ENCODE measurements around the gene DISP1. TPM values are rescaled to one million over a fixed set of nuclear protein-coding genes. Genes with fewer than 3 reads are reported as not detected.

DISP1 gene
- 6.0 and 8.1 TPM in 2 replicates for total RNA-seq (2014; rRNA removed; shearing (Covaris generic))

DNA sequence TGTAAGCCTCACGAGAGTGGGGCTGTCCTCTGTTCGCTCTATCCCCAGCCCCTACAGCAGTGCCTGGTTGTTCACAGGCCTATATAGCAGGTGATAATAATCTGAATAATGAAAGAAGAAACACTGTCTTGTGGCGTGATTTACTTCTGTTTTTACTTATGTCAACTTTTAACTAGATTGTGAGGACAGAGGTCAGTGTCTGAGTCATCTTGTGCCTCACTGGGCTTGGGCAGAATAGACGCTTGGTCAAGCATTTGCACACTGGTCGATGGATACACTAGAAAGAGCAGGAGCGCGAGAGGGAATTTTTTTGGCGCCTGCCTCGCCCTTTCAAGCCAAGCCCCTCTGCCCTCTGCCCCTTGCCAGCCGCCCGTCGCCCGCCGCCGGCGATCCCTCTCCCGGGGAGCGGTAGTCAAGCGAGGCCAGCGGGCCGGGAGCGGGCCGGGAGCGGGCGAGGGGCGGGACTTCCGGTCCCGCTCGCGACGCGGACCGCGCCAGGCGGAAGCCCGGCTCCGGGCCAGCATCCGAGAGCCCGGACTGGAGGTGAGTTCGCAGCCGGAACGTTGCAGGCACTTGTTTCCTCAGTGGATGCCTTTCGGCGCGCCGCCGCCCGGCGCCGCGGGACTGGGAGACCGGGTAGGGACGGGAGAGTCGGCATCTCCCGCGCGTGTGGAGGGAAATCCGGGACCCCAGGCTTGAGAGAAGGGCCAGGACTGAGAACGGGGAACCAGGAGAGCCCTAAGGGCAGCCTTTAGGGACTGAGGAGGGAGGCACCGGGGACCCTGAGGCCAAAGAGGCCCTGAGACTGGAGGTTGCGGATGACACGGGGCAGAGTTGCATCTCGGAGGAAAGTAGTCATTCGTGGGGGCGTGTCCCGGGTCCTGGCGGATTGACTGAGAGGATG, at the start of gene DISP1:
TSS of gene DISP1 (plus strand) at position 504 of the 904 bp plus-strand sequence. CDS start 127,785 bp downstream, outside the sequence.
- peak; percentile 90 for DNase-seq (ENCODE audit: low read depth)

DNA sequence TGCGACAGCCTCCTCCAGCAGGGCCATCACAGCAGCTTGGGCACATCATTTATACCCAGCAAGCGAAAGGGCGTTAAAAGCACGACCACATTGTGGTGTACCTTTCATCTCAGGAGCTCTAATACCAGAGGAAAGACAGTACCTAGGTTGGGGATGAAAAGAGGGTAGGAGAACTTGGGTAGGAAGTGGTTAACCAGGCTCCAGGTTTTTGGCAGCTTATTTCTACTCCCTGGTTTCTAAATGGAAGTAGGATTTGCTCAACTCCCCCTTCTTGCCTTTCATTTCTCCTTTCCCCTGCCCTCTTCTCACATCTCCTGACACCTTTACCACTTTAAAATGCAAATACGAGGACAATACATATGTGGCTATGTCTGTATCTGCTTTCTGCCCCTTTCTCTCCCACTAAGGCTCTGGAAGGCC, 47.7 kb upstream of the DISP1 start:
- no peak for DNase-seq (ENCODE audit: low read depth)

DNA sequence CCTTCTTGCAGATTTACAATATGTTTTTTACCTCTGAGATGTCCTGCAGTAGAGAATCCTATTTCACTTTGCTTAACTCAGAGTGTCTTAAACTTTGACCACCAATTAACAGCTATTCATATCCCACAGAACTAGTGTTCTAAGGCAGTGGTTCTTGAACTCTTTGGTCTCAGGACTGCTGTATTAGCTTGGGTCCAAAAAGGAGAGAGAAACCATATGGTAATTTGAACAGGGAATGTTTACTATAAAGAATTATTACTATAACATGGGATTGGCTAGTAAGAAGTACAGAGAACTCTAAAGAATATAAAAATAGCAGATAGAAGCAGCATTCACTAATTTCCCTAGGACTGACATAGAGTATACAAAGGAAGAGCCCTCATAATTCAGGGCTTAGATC, 46.2 kb upstream of the DISP1 start:
- no peak for DNase-seq (ENCODE audit: low read depth)

DNA sequence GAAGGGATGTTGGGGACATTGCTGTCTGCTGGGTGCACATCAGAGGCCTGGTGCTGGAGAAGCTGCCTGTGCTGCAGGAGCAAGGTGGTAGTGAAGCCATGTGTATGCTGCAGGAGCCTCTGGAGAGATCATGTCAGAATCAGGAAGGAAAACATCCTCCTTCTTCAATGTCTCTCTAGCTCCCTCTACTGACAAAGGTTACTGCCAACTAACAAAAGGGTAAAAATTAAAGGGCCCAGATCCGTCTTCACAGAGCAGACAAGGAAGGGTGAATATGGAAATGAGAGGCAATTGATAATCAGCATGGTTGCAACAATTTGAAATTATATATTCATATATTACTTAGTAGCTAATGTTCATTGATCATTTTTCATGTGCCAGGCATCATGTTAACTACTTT, 45.7 kb upstream of the DISP1 start:
- no peak for DNase-seq (ENCODE audit: low read depth)

DNA sequence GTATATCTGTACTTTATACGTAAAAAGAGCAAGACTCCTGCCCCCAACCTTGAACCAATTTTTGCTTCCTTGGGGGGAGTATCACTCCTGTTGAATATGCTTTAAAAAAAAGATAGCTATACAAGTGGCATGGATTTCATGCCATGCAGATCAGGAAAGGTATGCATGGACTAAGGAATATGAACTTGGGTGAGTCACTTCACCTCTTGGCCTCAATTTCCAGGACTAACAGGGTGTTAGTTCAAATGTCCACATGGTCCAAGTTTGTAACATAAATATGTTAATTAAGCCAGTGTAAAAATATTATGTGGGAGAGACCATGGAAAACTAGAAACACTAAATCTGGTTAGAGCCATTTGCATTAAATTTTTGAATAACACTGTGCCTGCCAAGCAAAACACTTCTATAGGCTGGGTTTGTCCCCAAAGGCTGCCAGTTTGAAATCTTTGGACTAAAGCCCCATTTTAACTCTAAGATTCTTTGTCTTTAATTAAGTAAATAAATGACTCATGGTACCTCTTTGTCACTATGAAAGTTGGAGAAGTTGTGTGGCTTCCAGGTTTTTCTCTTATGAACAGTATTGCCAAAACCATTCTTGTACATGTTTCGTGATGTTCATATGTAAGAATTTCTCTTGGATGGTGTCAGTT, 44.7 kb upstream of the DISP1 start:
- peak; percentile 67 for DNase-seq (ENCODE audit: low read depth)

GRCh38 chr1:222772996-222773379, 41.9 kb upstream of the DISP1 start:
- DNase-seq (ENCODE audit: low read depth): peak; percentile 25

DNA sequence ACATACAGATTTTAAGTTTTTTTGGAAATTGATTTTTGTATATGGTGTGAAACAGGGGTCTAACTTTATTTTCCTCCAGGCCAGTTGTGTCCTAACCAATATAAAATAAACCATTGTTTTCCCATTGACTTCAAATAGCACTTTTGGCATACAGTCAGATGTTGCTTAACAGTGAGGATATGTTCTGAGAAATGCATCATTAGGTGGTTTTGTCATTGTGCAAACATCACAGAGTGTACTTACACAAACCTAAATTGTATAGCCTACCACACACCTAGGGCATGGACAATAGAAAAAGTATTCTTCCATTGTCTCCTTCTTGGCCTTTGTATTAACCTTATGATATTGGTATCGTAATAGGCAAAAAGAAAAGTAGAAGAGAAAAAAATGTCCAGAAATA, 37.4 kb upstream of the DISP1 start:
- peak; percentile 27 for DNase-seq (ENCODE audit: low read depth)

- peak; percentile 34 for DNase-seq (ENCODE audit: low read depth)
These were observed 36.9 kb upstream of the DISP1 start for GRCh38 chr1:222777977-222778376.

DNA sequence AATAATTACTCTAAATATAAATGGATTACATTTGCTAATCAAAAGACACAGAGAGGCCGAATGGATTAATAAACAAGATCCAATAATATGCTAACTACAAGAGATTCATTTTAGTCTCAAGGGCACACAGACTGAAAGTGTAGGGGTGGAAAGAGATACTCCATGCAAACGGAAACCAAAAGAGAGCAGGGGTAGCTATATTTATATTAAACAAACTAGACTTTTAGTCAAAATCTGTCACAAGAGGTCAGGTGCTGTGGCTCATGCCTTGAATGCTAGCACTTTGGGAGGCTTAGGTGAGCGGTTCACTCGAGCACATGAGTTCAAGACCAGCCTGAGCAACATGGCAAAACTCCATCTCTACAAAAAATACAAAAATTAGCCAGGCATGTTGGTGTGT, 33.6 kb upstream of the DISP1 start:
- no peak for DNase-seq (ENCODE audit: low read depth)

DNA sequence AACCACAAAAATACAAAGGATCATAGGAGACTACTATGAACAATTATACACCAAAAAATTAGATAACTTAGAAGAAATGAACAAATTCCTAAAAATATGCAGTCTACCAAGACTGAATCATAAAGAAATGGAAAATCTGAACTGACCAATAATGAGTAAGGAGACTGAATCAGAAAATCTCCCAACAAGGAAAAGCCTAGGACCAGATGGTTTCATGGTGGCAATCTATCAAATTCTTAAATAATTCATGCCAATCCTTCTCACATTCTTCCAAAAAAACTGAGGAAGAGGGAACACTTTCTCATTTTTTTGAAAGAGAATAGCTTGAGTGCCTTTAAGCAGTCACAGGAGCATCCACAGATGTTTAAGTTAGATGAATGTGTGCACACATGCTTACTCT, 31.8 kb upstream of the DISP1 start:
- DNase-seq (ENCODE audit: low read depth): no peak

DNA sequence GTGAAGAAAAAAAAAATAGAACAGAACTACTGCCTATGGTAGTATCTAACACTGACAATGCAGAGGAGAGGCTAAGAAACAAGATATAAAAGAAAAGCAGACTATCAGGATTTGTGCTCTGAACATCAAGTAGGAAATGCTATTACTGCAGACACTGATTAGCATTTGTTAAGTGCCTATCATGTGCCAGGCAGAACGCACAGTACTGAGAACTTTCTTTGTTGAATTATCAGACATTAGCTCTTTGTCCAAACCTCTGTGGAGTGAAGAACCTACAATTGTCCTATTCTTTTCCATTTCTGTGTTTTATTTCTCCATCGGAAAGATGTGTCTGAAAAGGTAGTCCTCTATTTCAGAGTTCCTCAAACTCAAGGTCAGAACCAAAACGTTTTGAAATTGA, 30.5 kb upstream of the DISP1 start:
- no peak for DNase-seq (ENCODE audit: low read depth)

- peak; percentile 15 for DNase-seq (ENCODE audit: low read depth)
These were observed 29.9 kb upstream of the DISP1 start for GRCh38 chr1:222784916-222785315.

DNA sequence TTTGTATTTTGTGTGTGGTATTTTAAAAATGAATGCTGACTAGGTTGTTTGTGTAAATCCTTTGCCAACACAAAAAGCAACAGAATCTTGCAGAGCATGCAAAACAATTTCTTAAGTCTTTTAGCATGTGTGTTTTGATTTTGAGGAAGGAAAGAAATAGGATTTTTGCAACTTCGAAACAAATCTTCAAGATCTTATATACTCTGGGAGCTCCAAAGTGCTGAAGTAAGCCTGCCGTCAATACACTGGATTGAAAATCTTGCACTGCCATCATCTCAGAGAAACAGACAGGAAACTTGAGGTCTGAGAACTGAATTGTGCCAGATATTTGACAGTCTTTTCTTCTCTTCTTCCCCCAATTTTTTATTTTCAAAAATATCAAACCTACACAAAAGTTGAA, 29.3 kb upstream of the DISP1 start:
- no peak for DNase-seq (ENCODE audit: low read depth)

- DNase-seq (ENCODE audit: low read depth): peak; percentile 28
These were observed 28.7 kb upstream of the DISP1 start for GRCh38 chr1:222786121-222786520.

DNA sequence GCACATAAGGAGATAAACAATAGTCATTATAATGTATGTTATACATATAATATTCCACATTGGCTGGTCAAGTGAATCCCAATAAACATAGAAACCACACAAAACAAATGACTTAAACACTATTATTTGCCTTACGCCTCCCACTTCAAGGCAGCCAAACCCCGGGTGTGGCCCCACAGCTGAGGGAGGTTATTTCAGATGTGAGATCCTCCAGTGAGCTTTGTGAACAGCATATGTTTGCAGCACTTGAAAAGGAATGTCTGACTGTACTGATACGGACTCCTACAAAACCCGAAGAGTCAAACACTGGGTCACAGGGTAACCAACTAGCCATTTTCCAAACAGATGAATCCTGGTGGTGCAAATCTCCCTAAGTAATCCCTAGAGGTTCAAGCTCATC, 27.1 kb upstream of the DISP1 start:
- DNase-seq (ENCODE audit: low read depth): no peak

DNA sequence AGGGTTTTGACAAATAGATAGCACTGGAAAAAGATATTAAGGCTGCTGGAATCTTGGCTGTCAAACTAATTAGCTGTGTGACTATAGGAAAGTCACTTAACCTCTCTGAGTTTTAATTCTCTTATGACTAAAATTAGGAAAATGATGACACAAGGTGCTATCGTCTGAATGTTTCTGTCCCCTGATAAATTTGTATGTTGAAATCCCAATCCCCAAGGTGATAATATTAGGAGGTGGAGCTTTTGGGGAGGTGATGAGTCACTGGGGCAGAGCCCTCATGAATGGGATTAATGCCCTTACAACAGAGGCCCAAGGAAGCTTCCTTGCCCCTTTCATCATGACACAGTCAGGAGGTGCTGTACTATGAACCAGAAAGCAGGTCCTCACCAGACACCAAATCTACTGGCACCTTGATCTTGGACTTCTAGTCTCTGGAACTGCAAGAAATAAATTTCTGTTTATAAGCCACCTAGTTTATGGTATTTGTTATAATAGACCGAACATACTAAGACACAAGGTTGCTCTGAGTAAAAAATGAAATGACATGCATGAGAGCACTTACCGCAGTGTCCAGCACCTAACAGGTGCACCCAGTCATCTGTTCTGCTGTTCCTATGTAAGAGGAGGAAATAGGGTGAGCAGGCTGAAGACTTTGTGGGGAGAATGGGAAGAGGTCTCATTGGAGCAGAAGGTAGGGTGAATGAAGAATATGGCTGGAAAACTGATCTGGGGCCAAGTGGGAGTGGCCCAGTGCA, 26.3 kb upstream of the DISP1 start:
- no peak for DNase-seq (ENCODE audit: low read depth)

DNA sequence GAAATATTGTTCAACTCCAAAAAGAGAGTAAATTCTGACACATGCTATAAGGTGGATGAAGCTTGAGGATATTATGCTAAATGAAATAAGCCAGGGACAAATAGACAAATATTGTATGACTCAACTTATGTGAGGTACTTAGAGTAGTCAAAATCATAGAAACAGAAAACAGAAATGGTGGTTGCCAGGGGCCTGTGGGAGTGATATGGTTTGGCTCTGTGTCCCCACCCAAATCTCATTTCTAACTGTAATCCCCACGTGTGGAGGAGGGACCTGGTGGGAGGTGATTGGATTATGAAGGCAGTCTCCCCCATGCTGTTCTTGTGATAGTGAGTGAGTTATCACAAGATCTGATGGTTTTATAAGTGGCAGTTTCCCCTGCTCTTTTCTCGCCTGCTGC, 24.7 kb upstream of the DISP1 start:
- no peak for DNase-seq (ENCODE audit: low read depth)

- no peak for DNase-seq (ENCODE audit: low read depth)
These were observed 24.3 kb upstream of the DISP1 start for GRCh38 chr1:222790520-222790919.

DNA sequence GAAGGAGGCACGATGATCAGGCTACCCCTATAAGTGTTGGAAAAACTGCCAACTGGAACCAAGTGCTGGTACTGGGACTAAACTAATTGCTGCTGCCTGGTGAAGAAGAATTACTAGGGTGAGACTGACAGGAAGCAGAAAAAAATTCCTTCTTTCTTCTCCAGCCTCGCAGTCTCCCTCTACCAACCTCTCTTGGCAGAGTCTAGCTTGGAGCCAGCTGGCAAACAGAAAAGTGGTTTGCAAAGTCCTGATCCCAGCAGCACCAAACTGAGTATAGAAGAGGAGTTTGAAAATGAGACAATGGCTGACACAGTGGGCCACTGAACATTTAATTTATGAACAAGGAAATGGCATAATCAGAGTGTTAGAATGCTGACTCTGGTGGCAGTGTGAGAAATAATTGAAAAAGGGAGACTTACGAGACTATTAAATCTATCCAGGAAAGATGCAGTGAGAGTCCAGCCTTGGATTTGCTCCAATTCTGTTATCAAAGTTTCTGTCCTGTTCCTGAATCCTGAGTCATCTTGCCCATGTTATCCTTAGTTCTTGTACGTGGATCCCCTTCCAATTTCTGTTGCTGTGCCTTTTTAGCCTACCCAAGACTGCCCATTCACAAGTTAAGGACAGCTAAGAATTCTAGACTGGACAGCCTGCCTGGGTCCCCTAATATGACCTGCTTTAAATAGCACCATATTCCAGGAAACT, 23.7 kb upstream of the DISP1 start:
- peak; percentile 55 for DNase-seq (ENCODE audit: low read depth)

DNA sequence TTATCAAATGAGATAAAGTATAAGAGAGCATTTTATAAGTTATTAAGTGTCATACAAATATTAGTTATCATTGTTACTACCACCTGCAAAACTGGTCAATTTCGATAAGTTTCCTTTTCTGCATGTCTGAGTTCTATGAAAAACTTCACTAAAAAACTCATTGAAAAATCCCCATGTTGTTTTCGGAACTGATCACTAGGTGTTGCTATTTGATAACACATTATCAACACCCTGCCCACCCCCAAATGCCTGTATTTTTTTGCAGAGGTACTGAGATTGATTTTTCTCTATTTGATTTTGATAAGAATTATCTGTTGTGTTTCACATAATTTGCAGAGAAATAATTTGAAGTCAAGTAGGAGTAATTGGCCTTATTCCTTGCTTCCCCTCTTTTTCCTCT, 22.1 kb upstream of the DISP1 start:
- peak; percentile 34 for DNase-seq (ENCODE audit: low read depth)

GRCh38 chr1:222794656-222795474, 20.0 kb upstream of the DISP1 start:
- DNase-seq (ENCODE audit: low read depth): peak; percentile 54
